Suprapubic skin (tissue), 4 donors: ENCODE measurements around the gene MN1.

Experiments
- POLR2A ChIP-seq, 2 donors: fragments of 450-650 bp; IDR thresholded peaks; one replicate each; pipeline ENCODE4 v1.6.1; 2017; ENCODE audit warnings: antibody characterized with exemption in 2 of 2, mild to moderate bottlenecking in 2 of 2, moderate library complexity in 2 of 2
- POLR2AphosphoS5 ChIP-seq, 3 donors: sonication (generic); formaldehyde crosslinking; IDR thresholded peaks; one replicate each; pipeline ENCODE4 v1.6.1; 2017; ENCODE audit warnings: antibody characterized with exemption in 3 of 3
- TF ChIP-seq, protein P1 (sequence below), 2 donors: fragments of 200-600 bp in 1 of 2; fragments of 450-650 bp in 1 of 2; sonication (generic) in 1 of 2; IDR thresholded peaks; one replicate each; pipeline ENCODE4 v1.5.1; 2016 to 2019; ENCODE audit warnings: antibody characterized with exemption in 2 of 2, mild to moderate bottlenecking in 1 of 2, moderate library complexity in 1 of 2

DNA sequence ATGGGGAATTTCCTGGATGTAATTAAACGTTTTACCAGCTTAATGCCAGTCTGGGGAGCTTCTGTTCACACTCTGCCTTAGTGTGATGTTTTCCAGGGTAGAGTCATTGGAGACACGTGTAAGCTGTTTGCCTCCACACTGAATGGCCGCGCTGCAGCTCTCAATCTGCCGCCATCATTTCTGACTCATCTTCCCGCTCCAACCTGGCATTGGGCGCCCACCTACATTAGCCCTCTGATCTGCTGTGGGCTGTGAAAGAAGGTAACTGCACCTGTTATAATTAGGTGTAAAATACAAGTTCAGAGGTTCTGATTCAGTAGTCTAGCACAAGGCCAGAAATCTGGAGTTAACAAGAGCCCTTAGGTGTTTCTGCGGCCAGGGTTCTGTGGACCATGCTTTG, 54.6 kb downstream of the MN1 start:
- TF ChIP-seq, protein P1, sequence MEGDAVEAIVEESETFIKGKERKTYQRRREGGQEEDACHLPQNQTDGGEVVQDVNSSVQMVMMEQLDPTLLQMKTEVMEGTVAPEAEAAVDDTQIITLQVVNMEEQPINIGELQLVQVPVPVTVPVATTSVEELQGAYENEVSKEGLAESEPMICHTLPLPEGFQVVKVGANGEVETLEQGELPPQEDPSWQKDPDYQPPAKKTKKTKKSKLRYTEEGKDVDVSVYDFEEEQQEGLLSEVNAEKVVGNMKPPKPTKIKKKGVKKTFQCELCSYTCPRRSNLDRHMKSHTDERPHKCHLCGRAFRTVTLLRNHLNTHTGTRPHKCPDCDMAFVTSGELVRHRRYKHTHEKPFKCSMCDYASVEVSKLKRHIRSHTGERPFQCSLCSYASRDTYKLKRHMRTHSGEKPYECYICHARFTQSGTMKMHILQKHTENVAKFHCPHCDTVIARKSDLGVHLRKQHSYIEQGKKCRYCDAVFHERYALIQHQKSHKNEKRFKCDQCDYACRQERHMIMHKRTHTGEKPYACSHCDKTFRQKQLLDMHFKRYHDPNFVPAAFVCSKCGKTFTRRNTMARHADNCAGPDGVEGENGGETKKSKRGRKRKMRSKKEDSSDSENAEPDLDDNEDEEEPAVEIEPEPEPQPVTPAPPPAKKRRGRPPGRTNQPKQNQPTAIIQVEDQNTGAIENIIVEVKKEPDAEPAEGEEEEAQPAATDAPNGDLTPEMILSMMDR (IDR thresholded peaks at IDR 0.05): no peak
- TF ChIP-seq POLR2A (IDR thresholded peaks at IDR 0.05) (no peak), POLR2AphosphoS5 (IDR thresholded peaks at IDR 0.05) (no peak)
